Activated naive CD4-positive, alpha-beta T cell treated with anti-CD3 and anti-CD28 coated beads, Interleukin-2, amount 10 ng/mL, durations not matched to agents 5 hours and 36 hours (primary cell): ENCODE measurements around the gene UBN1. TPM values are rescaled to one million over a fixed set of nuclear protein-coding genes. Genes with fewer than 3 reads are reported as not detected.

Experiments
- total RNA-seq, 2 experiments: library from RNA; stranded (reverse); gene quantifications; one replicate each; pipeline ENCODE4 v1.2.3, GENCODE V29; 2021

Gene UBN1, protein sequence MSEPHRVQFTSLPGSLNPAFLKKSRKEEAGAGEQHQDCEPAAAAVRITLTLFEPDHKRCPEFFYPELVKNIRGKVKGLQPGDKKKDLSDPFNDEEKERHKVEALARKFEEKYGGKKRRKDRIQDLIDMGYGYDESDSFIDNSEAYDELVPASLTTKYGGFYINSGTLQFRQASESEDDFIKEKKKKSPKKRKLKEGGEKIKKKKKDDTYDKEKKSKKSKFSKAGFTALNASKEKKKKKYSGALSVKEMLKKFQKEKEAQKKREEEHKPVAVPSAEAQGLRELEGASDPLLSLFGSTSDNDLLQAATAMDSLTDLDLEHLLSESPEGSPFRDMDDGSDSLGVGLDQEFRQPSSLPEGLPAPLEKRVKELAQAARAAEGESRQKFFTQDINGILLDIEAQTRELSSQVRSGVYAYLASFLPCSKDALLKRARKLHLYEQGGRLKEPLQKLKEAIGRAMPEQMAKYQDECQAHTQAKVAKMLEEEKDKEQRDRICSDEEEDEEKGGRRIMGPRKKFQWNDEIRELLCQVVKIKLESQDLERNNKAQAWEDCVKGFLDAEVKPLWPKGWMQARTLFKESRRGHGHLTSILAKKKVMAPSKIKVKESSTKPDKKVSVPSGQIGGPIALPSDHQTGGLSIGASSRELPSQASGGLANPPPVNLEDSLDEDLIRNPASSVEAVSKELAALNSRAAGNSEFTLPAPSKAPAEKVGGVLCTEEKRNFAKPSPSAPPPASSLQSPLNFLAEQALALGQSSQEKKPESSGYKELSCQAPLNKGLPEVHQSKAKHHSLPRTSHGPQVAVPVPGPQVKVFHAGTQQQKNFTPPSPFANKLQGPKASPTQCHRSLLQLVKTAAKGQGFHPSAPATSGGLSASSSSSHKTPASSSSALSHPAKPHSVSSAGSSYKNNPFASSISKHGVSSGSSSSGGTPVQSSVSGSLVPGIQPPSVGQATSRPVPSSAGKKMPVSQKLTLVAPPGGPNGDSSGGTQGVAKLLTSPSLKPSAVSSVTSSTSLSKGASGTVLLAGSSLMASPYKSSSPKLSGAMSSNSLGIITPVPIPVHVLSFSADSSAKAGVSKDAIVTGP (N-terminal part only)
- 10 to 100 TPM; 36.1 to 37.5 TPM for total RNA-seq

DNA sequence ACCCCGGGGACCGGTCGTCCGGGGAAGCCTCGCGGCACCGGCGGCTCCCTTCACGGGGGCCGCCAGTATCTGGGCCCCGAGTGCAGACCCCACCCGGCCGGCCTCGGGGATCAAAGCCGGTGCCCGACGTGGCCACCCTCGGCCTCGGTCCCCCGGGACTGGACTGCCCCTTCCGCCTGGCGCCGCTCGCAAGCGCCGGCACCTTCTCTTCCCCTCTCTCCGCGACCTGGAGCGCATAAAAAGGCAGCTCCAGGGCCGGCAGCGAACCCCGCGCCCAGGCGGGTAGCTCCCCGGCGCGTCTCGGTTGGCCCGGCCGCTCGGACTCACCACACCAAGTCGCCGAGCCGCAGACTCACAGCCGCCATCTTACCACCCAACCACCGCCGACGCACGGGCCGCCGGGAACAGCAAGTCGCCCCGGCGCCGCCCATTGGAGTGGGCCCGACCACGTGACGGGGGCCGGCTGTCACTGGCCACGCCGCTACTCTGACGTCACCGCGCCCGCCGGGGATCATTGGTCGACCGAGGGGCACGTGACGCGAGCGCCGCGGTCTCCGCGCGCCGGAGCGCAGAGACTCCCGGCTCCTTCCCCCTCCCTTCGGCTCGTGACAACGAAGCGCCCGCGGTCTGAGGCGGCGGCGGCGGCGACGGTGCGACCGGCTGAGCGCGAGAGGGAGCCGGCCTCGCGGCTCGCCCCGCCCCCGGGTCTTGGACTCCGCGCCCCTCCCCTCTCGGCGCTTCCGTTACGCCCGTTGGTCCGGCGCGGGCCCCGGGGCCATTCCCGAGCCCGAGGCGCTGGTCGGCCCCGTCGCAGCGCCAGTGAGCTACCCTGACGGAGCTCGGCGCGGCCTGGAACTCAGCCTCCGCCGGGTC lies at the start of gene UBN1, which contains the start of gene GLYR1:
UBN1 (plus strand) TSS at position 581 of the 873 bp plus-strand sequence. CDS start 5,437 bp downstream, outside the sequence.
GLYR1 (minus strand) TSS at position 388 of the 873 bp plus-strand sequence; CDS start at position 365, 23 bp downstream.

DNA sequence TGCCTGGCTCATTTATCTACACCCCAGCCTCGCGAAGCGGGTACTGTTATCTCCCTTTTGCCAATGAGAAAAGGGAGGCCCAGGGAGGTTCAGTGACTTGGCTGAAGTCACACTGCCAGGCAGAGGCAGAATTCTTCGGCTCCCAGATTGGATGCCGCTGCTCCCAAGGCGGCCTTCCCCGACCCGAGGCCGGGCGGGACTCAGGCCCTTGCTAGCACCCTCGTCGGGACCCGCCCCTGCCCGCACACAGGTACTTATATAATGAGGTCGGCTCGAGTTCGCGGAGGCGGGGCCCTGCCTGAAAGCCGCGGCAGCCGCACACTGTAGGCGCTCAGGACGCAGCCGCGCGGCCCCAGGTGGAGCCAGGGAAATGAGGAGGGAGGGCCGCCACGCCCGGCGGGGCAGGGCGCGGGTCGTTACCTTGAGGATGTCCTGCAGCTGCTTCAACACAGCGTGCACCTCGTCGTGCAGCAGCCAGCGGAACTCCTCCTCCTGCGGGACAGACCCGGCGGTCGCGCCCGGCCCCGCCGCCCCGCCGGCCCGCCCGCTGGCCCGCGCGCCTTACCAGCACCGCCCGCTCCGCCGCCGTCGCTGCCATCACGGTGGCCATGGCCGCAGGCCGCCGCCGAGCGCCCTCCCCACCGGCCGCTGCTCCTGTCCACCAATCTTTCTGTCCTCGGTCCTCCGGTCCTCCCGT lies 45.2 kb upstream of the UBN1 start, which contains the start of gene ROGDI:
ROGDI (minus strand) TSS at position 672 of the 697 bp plus-strand sequence; CDS start at position 610, 62 bp downstream.

Other genes with a start within 250 kb of the UBN1 start
- gene UBALD1, start 232.6 kb upstream of the UBN1 start, total RNA-seq, result 10 to 100 TPM; 19.1 to 24.8 TPM
- gene MGRN1, start 222.7 kb upstream of the UBN1 start, total RNA-seq, result 10 to 100 TPM; 72.8 to 73.6 TPM
- gene NUDT16L1, start 153.9 kb upstream of the UBN1 start, total RNA-seq, result 10 to 100 TPM; 31.7 to 32.8 TPM
- 10 to 100 TPM; 15.0 to 15.6 TPM for gene ANKS3, start 113.2 kb upstream of the UBN1 start, total RNA-seq
- gene DNAAF8, start 112.9 kb upstream of the UBN1 start, total RNA-seq, result under 1 TPM; 0.28 to 0.31 TPM
- 10 to 100 TPM; 23.0 to 24.7 TPM for gene ZNF500, start 80.3 kb upstream of the UBN1 start, total RNA-seq
- gene SEPTIN12, start 59.1 kb upstream of the UBN1 start, total RNA-seq, result not detected
- gene SMIM22, start 52.1 kb upstream of the UBN1 start, total RNA-seq, result not detected
- gene ROGDI, start 44.8 kb upstream of the UBN1 start, total RNA-seq, result 10 to 100 TPM in 1 of 2 experiments, 1 to 10 TPM in 1; 7.0 to 10.7 TPM
- gene GLYR1, start 193 bp upstream of the UBN1 start, total RNA-seq, result 10 to 100 TPM; 84.1 to 92.5 TPM
- not detected for gene PPL, start 89.7 kb downstream of the UBN1 start, total RNA-seq
- under 1 TPM; 0.13 to 0.14 TPM for gene SEC14L5, start 110.8 kb downstream of the UBN1 start, total RNA-seq
- 10 to 100 TPM; 16.5 to 16.9 TPM for gene NAGPA, start 186.5 kb downstream of the UBN1 start, total RNA-seq
- not detected for gene C16orf89, start 218.5 kb downstream of the UBN1 start, total RNA-seq
- 10 to 100 TPM; 21.7 to 22.0 TPM for gene ALG1, start 224.4 kb downstream of the UBN1 start, total RNA-seq